Sigmoid colon (tissue), 7 donors: Measurements from ENCODE around the gene KRT80. TPM values are rescaled to one million over a fixed set of nuclear protein-coding genes. Genes with fewer than 3 reads are reported as not detected.

Experiments used
- DNase-seq: peaks from one replicate; pipeline ENCODE4 v3.0.0-alpha.2; 2019
- H3K27ac ChIP-seq, 4 donors: fragments of 200-600 bp; sonication (generic); one replicate each; pipeline ENCODE4 v1.5.1; 2016 to 2019; ENCODE audit warnings: mild to moderate bottlenecking in 1 of 4
- H3K27me3 ChIP-seq, 3 donors: fragments of 200-600 bp; sonication (generic); one replicate each; pipeline ENCODE4 v1.5.1; 2019; ENCODE audit warnings: mild to moderate bottlenecking in 1 of 3
- H3K36me3 ChIP-seq, 4 donors: fragments of 200-600 bp; sonication (generic); one replicate each; pipeline ENCODE4 v1.5.1; 2016 to 2019
- H3K4me1 ChIP-seq, 4 donors: fragments of 200-600 bp; sonication (generic); one replicate each; pipeline ENCODE4 v1.5.1; 2017 to 2019
- H3K4me3 ChIP-seq, 4 donors: fragments of 200-600 bp; sonication (generic); one replicate each; pipeline ENCODE4 v1.5.1; 2017 to 2019; ENCODE audit warnings: mild to moderate bottlenecking in 2 of 4, moderate library complexity in 1 of 4
- H3K9me3 ChIP-seq, 4 donors: fragments of 200-600 bp in 3 of 4; sonication (generic) in 3 of 4; one replicate each; pipeline versions ENCODE4 v1.5.1 to v1.6.1; 2013 to 2019
- EP300 ChIP-seq, 4 donors: sonication (generic); formaldehyde crosslinking; IDR thresholded peaks; one replicate each; pipeline ENCODE4 v1.6.1; 2017; ENCODE audit warnings: antibody characterized with exemption in 4 of 4
- POLR2A ChIP-seq, 2 donors: fragments of 450-650 bp; IDR thresholded peaks; one replicate each; pipeline ENCODE4 v1.6.1; 2016; ENCODE audit warnings: antibody characterized with exemption in 2 of 2, mild to moderate bottlenecking in 2 of 2, moderate library complexity in 2 of 2
- POLR2AphosphoS5 ChIP-seq, 4 donors: sonication (generic); formaldehyde crosslinking; IDR thresholded peaks; one replicate each; pipeline ENCODE4 v1.6.1; 2017; ENCODE audit warnings: antibody characterized with exemption in 4 of 4
- WGBS, 2 donors: extraction: QIAGEN DNeasy Blood & Tissue Kit; methylation state at CpG; one replicate each; pipeline ENCODE4 v1.1.7; 2013; 5-methylcytosine and 5-hydroxymethylcytosine counted together
- intact Hi-C: fragments of 100-400 bp; cut with DNase I; formaldehyde crosslinking; loops from one replicate; pipeline ENCODE4 v1.15.1; 2023
- polyA plus RNA-seq, 3 donors: library from polyadenylated mRNA; stranded (reverse); fragments of 200-250 nt; gene quantifications; one replicate each; pipeline ENCODE4 v1.2.3, GENCODE V29; 2013
- total RNA-seq, 4 donors: library from RNA; depleted of rRNA; stranded (reverse); fragments of >200 nt; gene quantifications; one replicate each; pipeline ENCODE4 v1.1.0, GENCODE V29; 2016
- TF ChIP-seq, protein P1 (sequence below), 4 experiments: fragments of 450-650 bp in 3 of 4; fragments of 200-600 bp in 1 of 4; IDR thresholded peaks; one replicate each; pipeline ENCODE4 v1.5.1; 2016 to 2019; ENCODE audit warnings: antibody characterized with exemption in 4 of 4, mild to moderate bottlenecking in 3 of 4, moderate library complexity in 2 of 4
- donor health status: healthy with polysubstance abuse.
- donor health status: Bipolar disorder and iron deficiency.
- donor health status: healthy.

The KRT80 gene
- total and polyA plus RNA-seq, 7 donors: under 0.01 to 0.34 TPM; not detected in 5

DNA sequence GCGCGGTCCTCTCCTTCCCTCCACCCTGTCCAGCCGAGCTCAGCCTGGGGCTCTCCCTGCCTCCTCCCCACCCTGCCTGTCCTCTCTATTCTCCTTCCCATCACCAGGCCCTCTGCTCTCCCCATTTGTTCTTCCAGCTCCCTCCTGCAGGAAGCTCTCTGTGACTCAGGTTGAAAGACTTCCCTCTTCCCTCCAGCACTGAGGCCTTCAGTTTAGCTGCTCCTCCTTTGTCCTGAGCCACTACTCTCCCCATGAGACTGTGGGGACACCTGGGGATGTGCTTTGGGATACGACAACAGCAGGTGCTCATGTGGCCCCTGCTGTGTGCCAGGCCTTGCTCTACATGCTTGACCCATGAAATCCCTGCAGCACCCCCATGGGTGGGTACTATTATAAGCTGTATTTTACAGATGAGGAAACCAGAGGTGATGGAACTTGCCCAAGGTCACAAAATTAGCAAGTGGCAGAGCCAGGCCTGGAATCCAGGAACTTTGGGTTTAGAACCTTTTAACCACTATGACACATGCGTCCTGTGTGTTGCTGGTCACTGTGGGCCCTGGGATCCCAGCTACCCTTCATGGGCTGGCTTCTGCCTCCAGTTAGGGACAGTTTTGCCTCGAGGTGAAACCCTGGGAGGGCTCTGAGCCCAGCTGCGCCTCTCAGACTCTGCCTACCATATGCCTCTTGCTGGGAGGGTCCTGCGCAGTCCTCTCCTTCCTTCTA lies 5.5 kb downstream of the KRT80 start:
- Histone ChIP-seq H3K27ac (peak overlapping the region in 3 of 4 donors; percentile 14 to 72 (median 68)), H3K36me3 (no peaks in the 10 kb centered on the region), H3K4me3 (no peak overlapping the region), H3K9me3 (no peaks in the 10 kb centered on the region), H3K27me3 (no peaks in the 10 kb centered on the region), H3K4me1 (peaks cover 0 to 54% (median 35%) of the 10 kb centered on the region in 4 donors)
- intact Hi-C loops: no loop called here
- WGBS, 2 donors: 78 to 90% methylated on average over 8 of the region's 8 CpGs
- no peak for DNase-seq
- TF ChIP-seq EP300 (IDR thresholded peaks at IDR 0.05) (no peak), POLR2AphosphoS5 (IDR thresholded peaks at IDR 0.05) (no peak), POLR2A (IDR thresholded peaks at IDR 0.05) (no peak)
- TF ChIP-seq, protein P1, sequence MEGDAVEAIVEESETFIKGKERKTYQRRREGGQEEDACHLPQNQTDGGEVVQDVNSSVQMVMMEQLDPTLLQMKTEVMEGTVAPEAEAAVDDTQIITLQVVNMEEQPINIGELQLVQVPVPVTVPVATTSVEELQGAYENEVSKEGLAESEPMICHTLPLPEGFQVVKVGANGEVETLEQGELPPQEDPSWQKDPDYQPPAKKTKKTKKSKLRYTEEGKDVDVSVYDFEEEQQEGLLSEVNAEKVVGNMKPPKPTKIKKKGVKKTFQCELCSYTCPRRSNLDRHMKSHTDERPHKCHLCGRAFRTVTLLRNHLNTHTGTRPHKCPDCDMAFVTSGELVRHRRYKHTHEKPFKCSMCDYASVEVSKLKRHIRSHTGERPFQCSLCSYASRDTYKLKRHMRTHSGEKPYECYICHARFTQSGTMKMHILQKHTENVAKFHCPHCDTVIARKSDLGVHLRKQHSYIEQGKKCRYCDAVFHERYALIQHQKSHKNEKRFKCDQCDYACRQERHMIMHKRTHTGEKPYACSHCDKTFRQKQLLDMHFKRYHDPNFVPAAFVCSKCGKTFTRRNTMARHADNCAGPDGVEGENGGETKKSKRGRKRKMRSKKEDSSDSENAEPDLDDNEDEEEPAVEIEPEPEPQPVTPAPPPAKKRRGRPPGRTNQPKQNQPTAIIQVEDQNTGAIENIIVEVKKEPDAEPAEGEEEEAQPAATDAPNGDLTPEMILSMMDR (IDR thresholded peaks at IDR 0.05): no peak

DNA sequence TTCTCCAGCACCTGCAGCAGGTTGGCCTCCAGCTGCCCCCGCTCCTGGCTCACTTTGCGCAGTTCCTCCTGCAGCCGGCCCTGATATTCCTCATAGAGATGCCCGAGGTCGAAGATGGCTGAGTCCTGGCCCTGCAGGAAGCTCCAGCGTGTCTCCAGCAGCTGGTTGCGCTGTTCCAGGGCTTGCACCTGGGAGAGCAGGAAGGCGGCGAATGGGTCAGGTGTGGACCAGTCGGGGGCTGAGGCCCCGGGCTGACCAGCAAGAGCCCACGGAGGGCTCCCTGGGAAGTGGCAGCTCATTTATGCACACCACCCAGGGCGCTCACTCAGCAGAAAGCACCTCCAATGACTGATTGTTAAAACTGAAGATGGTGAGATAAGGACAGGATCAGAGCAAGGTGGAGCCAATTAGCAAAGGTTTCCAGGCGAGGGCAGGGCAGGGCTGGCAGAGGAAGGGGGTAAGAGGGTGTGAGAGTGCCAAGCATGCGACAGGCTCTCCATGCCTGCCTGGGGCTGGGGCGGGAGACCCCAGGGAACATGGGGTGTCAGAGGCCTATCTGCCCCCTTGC lies 6.3 kb downstream of the KRT80 start:
- intact Hi-C loops: no loop called here
- no peaks in the 10 kb centered on the region for H3K36me3 ChIP-seq
- H3K9me3 ChIP-seq: no peaks in the 10 kb centered on the region
- no peaks in the 10 kb centered on the region for H3K27me3 ChIP-seq
- peak overlapping the region in 1 of 4 donors; percentile 72 for H3K27ac ChIP-seq
- 85 to 90% methylated on average over 16 of the region's 16 CpGs for WGBS, 2 donors
- H3K4me3 ChIP-seq: no peak overlapping the region
- peaks cover 0 to 46% (median 30%) of the 10 kb centered on the region in 4 donors for H3K4me1 ChIP-seq
- no peak for DNase-seq
- TF ChIP-seq, protein P1 (IDR thresholded peaks at IDR 0.05): no peak
- TF ChIP-seq POLR2A (IDR thresholded peaks at IDR 0.05) (no peak), POLR2AphosphoS5 (IDR thresholded peaks at IDR 0.05) (no peak), EP300 (IDR thresholded peaks at IDR 0.05) (no peak)

DNA sequence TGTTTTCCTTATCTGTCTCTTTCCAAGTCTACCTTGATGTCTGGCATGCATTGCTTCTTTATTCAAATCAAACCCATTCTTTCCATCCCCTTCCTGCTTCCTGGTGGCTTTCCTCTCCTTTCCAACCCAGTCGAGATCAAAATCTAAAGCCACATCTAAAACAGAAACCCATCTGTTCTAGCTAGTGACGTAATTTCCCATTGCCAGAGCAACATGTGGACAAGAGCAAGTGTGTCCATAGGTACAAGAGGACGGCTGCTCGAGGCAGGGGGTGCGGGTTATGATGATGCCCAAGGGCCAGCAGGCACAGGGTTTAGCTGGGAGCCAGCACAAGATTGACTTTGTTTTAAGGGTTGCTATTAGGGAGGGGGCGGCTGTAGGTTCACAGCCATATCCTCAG lies 7.0 kb downstream of the KRT80 start:
- WGBS, 2 donors: 74% methylated on average over 6 of the region's 6 CpGs

DNA sequence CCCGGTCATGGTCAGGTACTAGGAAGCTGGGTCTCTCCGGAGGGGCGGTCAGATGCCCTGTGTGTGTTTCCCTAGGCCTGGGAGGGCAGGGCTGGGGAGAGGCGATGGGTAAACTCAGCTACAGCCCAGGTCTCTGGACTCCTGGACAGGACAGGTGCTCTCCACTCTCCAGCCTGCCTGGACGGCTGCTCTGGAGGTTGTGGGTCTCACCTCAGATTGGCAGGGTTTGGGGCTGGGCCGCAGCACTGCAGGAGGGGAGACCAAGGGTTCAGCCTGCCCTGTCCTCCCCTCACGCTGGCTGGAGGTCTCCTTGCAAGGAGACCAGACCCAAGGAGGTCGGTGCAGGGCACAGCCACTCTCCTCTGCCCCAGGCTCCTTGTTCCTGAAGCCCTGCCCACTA lies 7.8 kb downstream of the KRT80 start:
- TF ChIP-seq POLR2AphosphoS5 (IDR thresholded peaks at IDR 0.05) (no peak), POLR2A (IDR thresholded peaks at IDR 0.05) (no peak), EP300 (IDR thresholded peaks at IDR 0.05) (no peak)
- TF ChIP-seq, protein P1 (IDR thresholded peaks at IDR 0.05): no peak
- Histone ChIP-seq H3K36me3 (no peaks in the 10 kb centered on the region), H3K9me3 (no peaks in the 10 kb centered on the region), H3K4me3 (no peak overlapping the region), H3K27ac (peak overlapping the region in 2 of 4 donors; percentile 26 to 33), H3K4me1 (peaks cover 0 to 50% (median 29%) of the 10 kb centered on the region in 4 donors), H3K27me3 (no peaks in the 10 kb centered on the region)
- DNase-seq: no peak
- WGBS, 2 donors: 77 to 90% methylated on average over 8 of the region's 8 CpGs
- intact Hi-C loops: no loop called here

More for the DNA sequence above, 7.0 kb downstream of the KRT80 start:
- Histone ChIP-seq H3K4me3 (no peak overlapping the region), H3K4me1 (peaks cover 0 to 46% (median 27%) of the 10 kb centered on the region in 4 donors), H3K36me3 (no peaks in the 10 kb centered on the region), H3K27me3 (no peaks in the 10 kb centered on the region), H3K27ac (no peak overlapping the region), H3K9me3 (no peaks in the 10 kb centered on the region)
- DNase-seq: no peak
- TF ChIP-seq, protein P1 (IDR thresholded peaks at IDR 0.05): no peak
- TF ChIP-seq POLR2A (IDR thresholded peaks at IDR 0.05) (no peak), EP300 (IDR thresholded peaks at IDR 0.05) (no peak), POLR2AphosphoS5 (IDR thresholded peaks at IDR 0.05) (no peak)
- intact Hi-C loops: no loop called here
